ELR (cell line): ENCODE data around the gene FAAH.

ENCODE experiments used
- DNase-seq: peaks from one replicate; pipeline ENCODE4 v3.0.0-alpha.2; 2015; ENCODE audit warnings: low read depth

The FAAH gene

DNA sequence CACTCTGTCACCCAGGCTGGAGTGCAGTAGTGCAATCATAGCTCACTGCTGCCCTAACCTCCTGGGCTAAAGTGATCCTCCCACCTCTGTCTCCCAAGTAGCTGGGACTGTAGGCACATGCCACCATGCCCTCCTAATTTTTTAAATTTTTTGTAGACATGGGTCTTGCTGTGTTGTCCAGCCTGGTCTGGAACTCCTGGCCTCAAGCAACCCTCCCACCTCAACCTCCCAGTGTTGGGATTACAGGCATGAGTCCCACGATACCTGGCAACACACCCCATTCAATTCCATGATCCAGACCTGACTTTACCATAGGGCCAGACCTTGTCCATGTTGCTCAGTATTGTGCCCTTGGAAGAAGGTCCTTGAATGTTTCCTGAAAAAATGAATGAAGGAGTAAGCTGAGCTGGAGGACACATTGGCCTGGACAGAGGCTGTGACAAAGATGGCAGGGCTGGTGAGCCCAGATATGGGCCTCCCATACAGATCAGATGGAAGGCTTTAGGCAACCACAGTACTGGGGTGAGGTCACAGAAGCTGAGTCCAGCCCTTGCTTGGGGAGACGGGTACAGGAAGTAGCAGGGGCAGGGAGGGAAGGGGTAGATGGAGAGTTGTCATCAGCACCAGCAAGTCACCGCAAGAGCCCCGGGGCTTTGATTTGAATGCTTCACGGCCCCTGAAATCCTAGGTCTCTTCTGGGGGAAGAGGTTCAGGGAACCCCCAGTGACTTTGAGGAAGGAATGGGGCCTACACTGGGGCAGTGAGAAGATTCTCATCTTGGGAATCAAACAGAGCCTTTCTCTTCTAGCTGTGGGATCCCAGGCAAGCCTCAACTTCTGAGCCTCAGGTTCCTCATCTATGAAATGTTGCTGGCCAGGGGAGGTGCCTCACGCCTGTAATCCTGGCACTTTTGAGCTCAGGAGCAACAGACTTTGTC lies 55.4 kb downstream of the FAAH start:
- no peak for DNase-seq

DNA sequence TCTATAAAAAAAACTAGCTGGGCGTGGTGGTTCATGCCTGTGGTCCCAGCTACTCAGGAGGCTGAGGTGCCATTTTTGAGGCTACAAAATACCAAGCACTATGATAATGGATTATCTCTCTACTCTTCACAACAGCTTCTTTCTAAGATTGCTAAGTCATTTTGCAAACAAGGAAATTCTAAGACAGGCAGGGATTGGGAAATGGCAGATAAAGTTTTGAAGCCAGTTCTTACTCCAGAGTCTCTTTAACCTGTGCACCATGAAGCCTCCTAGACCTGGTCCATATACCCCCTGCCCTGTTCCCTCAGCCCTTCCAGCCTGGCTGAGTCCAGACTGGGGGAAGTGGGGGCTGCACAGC lies 56.0 kb downstream of the FAAH start:
- no peak for DNase-seq

GRCh38 chr1:46451948-46452930 lies 58.1 kb downstream of the FAAH start:
- DNase-seq = no peak

DNA sequence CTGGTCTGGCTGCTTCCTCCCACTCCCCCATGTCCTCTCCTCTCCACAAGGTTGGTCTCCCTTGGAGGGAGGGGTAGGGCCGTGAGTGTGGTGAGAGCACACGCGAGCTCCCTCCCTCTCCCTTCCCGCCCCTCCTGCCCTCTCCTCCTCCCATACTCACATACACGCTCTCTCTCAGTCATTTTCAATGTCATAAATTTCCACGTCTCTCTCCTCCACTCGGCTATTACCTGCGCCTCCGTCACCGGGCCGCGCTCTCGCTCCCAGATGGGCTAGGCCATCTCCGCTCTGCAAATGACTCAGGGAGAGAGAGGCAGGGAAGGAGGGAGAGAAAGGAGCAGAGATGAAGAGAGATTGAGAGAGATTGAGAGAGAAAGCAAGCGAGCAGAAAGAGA lies 58.8 kb downstream of the FAAH start:
- no peak for DNase-seq

- no peak for DNase-seq
These were observed 59.3 kb downstream of the FAAH start for GRCh38 chr1:46453449-46453848.

DNA sequence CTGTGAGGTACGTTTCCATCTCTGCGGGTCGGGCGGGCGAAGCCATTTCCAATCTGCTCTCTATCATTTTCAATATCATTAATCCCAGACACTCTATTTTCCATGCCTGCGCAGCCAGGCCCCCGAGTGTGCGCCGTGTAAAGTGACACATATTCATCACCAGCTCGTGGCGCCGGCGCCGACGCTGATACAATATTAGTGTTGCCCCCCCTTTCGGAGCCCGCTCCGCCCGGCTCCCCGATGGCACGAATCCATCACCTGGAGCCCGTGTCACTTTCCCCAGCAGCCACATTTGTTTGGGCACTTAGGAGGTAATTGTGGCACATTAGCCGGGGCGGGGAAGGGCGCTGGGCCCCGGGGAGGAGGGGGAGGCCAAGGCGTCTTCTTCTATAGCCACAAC lies 61.8 kb downstream of the FAAH start:
- DNase-seq = no peak

- DNase-seq = no peak
These were observed 62.4 kb downstream of the FAAH start for GRCh38 chr1:46456411-46456963.

- no peak for DNase-seq
These were observed 63.1 kb downstream of the FAAH start for GRCh38 chr1:46457178-46457577.

GRCh38 chr1:46458190-46458589 lies 64.1 kb downstream of the FAAH start:
- DNase-seq = no peak

DNA sequence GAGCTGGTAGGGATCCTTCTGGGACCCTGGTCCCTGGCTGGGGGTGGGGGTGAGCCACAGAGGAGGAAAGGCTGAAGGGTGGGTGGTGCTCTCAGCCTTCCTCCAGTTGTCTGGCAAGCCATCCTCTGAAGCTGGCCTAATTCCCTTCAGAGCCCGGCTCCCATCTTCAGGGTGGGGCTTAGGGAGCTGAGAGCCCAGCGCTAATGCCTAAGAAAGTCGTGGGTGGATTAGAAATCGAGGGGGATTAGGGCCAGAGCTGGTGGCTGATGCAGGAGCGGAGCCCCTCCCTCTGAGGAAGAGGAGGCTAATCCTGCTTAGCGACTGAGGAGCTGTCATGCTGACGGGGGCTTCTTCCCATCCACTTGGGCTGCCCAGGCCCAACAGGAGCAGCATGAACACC lies 64.7 kb downstream of the FAAH start:
- DNase-seq = no peak

GRCh38 chr1:46459315-46459714 lies 65.2 kb downstream of the FAAH start:
- no peak for DNase-seq

- DNase-seq = no peak
These were observed 67.1 kb downstream of the FAAH start for GRCh38 chr1:46461017-46461808.

DNA sequence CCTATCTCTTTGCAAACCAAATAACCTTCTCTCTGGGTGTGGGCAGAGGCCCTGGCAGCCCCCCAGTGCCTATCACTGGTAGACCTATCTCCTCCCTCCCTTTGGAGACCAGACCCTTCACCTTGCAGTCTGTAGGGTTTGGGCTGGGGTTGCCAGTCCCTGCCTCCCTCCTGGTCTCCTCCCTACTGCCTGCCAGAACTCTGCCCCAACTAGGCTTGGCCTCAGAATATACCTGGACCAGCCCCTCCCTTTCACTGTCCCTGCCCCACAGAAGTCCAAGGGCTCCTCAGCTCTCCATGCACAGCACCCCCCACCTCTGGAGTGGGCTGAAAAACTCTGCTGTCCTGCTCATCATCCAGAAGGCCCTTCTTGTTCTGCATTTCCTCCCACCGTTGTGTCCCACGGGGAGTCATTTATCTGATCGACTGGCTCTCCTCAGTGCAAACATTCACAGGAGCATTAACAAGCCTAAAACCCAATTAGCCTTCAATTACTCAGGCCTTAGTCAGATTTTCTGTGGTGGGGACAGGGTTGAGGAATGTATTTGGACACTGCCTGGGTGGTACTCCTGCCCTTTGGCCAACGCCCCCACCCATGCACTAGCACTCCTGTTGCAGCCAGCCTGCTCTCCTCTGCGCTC lies 67.8 kb downstream of the FAAH start:
- no peak for DNase-seq
